GM19452 (cell line): Measurements from ENCODE around the gene TPM4.

ENCODE experiments used
- ATAC-seq: cut with Tn5 transposase; IDR thresholded peaks from one replicate; pipeline ENCODE4 v1.9.1; 2021; ENCODE audit not compliant: unreplicated experiment

Gene TPM4

GRCh38 chr19:16124953-16125352, 48.7 kb downstream of the TPM4 start:
- no peak for ATAC-seq

DNA sequence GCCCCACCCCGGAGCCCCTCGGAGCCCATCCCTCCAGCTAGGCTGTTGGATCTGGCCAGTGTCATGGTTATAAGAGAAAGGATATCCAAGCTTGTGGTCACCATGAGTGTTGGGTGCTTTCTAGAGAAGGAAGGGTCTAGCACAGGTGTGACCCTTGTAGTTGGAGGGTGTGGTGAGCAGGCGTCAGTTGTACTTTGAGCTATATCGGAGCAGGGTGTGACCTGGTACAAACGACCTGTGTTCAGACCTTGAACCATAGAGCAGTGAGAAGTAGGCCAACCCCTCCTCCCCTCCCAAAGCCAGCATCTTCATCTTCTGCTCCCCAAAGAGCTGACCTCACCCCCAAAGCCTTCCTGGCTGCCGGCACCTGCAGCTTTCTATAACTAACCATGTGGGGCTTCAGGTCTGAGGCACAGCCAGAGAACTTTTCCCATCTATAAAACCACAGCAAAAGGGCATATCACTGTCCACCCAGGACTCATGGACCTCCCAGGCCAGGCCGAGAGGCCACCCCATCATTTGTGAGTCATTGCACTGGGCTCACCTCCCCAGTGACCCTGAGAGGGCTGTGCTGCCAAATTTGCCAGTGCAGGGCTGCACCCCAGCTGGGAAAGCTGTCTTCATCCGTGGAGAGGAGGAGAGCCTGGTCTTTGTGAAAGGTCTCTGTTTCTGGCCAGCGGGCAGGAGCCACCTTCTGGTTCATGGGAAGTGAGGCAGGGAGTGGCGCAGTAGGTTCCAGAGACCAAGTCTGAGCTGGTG, 49.6 kb downstream of the TPM4 start:
- no peak for ATAC-seq

GRCh38 chr19:16127080-16127479, 50.8 kb downstream of the TPM4 start:
- no peak for ATAC-seq

DNA sequence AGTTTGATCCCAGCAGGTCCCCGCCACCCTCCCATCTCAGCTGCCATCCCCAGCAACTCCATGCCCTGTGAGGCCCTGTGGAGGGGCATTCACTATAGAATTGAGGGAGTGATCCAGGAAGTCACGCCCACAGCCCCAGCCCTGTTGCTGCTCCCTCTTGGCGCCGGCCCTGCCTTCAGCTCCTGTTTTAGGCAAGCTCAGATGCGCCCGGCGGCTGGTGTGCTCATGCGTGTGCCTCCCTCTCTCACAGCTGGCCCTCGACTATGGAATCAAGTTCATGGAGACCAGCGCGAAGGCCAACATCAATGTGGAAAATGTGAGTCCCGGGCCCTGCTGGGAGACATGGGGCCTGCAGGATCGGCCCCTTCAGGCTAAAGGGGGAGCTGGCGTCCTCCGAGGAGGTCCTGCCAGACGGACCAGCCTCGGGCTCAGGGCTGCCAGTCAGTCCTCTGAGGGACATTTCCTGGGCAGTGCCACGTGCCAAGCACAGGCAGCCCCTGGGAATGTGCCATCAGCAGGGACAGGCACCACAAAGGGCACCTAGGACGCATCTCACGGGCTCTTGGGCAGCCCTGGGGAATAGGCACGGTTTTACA, 51.6 kb downstream of the TPM4 start:
- no peak for ATAC-seq

- ATAC-seq: no peak
These were observed 55.4 kb downstream of the TPM4 start for GRCh38 chr19:16131648-16132047.

DNA sequence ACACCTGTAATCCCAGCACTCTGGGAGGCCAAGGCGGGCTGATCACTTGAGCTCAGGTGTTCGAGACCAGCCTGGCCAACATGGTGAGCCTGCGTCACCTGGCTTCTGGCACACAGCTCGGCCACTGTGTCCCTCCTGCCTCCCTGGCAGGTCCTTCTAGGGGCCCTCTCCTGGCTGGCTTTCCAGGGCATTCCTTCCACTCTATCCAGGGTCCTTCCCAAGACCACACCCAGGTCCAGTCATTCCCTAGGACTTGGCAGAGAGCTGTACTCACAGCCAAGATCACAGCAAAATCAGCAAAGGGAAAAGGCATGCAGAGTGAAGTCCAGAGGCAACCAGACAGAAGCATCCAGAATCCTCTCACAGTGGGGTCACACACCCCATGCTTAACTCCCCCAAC, 57.5 kb downstream of the TPM4 start:
- ATAC-seq: no peak

DNA sequence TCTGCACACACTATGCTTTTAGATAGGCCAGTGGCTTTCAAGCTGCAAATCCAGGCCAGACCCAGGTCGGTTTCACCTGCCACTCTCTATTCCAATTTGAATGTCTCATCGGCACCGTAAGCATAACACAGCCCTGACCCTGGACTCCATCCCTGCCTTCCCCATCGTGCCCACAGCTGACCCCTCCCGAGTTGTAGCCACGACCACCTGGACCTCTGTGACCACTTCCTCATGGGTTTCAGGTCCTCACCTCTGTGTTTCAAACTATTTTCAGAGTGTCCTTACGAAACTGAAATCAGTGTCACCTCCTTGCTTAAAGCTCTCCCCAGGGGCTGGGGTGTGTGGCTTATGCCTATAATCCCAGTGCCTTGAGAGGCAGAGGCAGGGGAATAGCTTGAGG, 58.2 kb downstream of the TPM4 start:
- peak; percentile 36 for ATAC-seq

GRCh38 chr19:16135430-16136127, 59.3 kb downstream of the TPM4 start:
- ATAC-seq: no peak

- no peak for ATAC-seq
These were observed 60.1 kb downstream of the TPM4 start for GRCh38 chr19:16136185-16136999.

GRCh38 chr19:16139752-16140151, 63.5 kb downstream of the TPM4 start:
- ATAC-seq: no peak

GRCh38 chr19:16141043-16141442, 64.7 kb downstream of the TPM4 start:
- no peak for ATAC-seq

DNA sequence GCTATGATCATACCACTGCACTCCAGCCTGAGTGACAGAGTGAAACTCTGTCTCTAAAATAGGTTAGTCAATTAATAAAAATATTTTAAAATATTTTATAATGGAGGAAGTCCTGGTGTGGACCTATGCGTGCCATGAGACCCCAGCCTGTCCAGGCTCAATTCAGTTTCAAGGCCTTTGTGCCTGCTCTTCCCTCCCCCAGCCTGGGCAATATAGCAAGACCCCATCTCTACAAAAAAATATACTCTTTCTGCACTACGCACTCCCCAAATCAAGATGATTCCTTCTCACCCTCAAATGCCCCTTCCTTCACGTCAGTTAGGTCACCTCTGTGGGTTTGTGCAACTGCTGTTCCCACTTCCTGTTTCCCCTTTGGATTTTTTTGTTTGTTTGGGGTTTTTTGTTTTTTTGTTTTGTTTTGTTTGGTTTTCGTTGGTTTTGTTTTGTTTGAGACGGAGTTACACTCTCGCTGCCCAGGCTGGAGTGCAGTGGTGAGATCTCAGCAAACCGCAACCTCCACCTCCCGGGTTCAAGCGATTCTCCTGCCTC, 65.8 kb downstream of the TPM4 start:
- ATAC-seq: no peak

- ATAC-seq: peak; percentile 57
These were observed 67.3 kb downstream of the TPM4 start, which contains the start of gene HSH2D for GRCh38 chr19:16143399-16144215. Gene HSH2D (plus strand): TSS chr19:16143685. CDS start chr19:16148751, 5,066 bp downstream.

DNA sequence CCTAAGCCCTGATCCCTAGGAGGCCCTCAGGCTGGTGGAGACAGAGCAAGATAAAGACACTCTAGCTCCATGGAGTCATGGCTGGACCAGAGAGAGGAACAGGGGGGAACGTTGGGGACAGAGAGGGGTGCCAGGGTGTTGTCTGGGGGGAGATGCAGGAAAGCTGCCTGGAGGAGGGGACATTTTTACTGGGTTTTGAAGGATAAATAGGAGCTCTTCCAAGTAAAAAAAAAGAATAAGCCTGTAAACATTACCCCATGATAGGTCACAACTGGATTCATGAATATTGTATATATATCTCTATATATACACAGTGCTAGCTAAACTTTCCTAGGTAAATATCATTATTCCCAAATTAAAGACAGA, 67.9 kb downstream of the TPM4 start:
- no peak for ATAC-seq

GRCh38 chr19:16146112-16146511, 69.8 kb downstream of the TPM4 start:
- no peak for ATAC-seq

DNA sequence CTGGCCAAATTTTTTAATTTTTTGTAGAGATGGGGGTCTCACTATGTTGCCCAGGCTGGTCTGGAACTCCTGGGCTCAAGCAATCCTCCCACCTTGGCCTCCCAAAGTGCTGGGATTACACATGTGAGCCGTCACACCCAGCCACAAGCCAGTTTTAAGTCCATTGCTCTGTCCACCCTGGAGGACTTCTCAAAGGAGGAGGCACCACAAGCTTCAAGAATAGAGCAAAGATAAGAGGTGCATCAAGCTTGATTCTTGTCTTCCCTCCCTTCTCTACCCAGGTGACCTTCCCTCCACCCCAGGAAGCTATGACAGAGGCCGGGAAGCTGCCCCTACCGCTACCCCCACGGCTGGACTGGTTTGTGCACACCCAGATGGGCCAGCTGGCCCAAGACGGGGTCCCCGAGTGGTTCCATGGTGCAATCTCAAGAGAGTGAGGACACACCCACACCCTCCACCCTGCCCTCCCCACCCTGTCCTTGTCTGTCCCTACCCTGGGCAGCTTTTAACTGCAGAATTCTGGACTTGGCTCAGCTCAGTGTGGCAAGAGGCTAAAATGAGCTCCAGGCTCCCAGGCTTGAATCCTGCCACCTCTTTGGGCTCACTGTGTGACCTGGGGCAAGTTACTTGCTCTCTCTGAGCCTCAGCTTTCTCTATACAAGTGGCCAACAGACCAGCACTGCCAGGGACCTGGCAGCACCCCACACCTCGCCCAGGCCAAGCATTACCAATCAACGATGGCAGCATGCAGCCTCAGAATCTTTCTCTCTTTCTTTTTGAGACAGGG, 72.3 kb downstream of the TPM4 start:
- ATAC-seq: no peak
